HG02970 (cell line): Measurements from ENCODE around the gene KBTBD2.
"Not testable (repeated sequence)": the region's sequence is repeated elsewhere in the genome, so short reads cannot be mapped to it uniquely, and the experiment has no call there.

Experiments
- ATAC-seq: cut with Tn5 transposase; IDR thresholded peaks from one replicate; pipeline ENCODE4 v1.9.1; 2021; ENCODE audit warnings: mild to moderate bottlenecking, moderate library complexity, moderate number of reproducible peaks; ENCODE audit not compliant: unreplicated experiment, low FRiP score

Gene KBTBD2

GRCh38 chr7:32857063-32857462 lies 34.5 kb downstream of the KBTBD2 start:
- not testable (repeated sequence) for ATAC-seq

GRCh38 chr7:32855837-32856775 lies 35.5 kb downstream of the KBTBD2 start:
- not testable (repeated sequence) for ATAC-seq

- ATAC-seq = not testable (repeated sequence)
These were observed 40.9 kb downstream of the KBTBD2 start for GRCh38 chr7:32850654-32851053.

GRCh38 chr7:32848655-32849054 lies 42.9 kb downstream of the KBTBD2 start:
- not testable (repeated sequence) for ATAC-seq

- ATAC-seq = peak; percentile 99
These were observed 44.8 kb downstream of the KBTBD2 start for GRCh38 chr7:32846630-32847225.

- ATAC-seq = not testable (repeated sequence)
These were observed 46.8 kb downstream of the KBTBD2 start for GRCh38 chr7:32844748-32845147.

GRCh38 chr7:32843763-32844162 lies 47.8 kb downstream of the KBTBD2 start:
- not testable (repeated sequence) for ATAC-seq

GRCh38 chr7:32839846-32840245 lies 51.7 kb downstream of the KBTBD2 start:
- not testable (repeated sequence) for ATAC-seq

GRCh38 chr7:32828996-32829752 lies 62.4 kb downstream of the KBTBD2 start:
- ATAC-seq = not testable (repeated sequence)
